CD4-positive, alpha-beta T cell treated with Interleukin-12 subunit alpha and Interleukin-12 subunit beta, for 1 hour (primary cell): ENCODE results near the gene STPG4.
"Not testable (repeated sequence)": the region's sequence is repeated elsewhere in the genome, so short reads cannot be mapped to it uniquely, and the experiment has no call there.

Experiments
- DNase-seq: peaks from one replicate; pipeline ENCODE4 v3.0.0-alpha.2; 2020

STPG4 gene, protein sequence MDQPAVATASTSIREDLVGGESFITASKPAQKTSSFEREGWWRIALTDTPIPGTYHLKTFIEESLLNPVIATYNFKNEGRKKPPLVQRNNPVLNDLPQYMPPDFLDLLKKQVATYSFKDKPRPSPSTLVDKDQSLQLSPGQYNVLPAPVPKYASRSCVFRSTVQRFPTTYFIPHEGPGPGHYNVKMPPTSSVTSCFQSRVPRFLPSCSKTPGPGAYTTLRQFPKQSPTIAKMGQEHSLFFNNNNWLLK

GRCh38 chr2:47155091-47155876, at the start of gene STPG4:
Gene STPG4 (minus strand): TSS chr2:47155308. CDS start chr2:47155251, 57 bp downstream.
- no peak for DNase-seq

GRCh38 chr2:47204691-47205090, 49.6 kb upstream of the STPG4 start:
- DNase-seq: no peak

- no peak for DNase-seq
Observed at GRCh38 chr2:47203995-47204394, 48.9 kb upstream of the STPG4 start.

- DNase-seq: no peak
Observed at GRCh38 chr2:47201224-47201623, 46.1 kb upstream of the STPG4 start.

DNA sequence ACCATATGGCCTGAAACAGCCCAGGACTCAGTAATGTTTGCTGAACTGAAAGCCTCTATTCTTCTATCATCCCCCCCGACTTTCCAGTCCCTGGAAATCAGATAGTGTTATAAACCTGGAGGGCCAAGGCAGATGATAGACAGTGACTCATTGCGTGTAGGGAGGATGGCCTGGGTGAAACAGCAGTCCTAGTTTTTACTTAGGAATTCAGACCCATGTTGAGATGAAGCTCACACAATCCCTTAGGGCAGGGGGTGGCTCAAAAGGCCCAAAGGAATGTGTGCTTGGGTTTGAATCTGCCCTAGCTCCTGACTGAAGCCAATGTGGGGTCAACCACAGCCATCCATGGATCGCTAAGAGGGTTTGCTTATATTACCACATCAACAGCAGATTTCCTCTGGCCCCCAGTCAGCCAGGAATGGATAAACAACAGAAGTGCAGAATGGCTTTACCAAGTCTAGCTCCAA, 43.9 kb upstream of the STPG4 start:
- DNase-seq: no peak

DNA sequence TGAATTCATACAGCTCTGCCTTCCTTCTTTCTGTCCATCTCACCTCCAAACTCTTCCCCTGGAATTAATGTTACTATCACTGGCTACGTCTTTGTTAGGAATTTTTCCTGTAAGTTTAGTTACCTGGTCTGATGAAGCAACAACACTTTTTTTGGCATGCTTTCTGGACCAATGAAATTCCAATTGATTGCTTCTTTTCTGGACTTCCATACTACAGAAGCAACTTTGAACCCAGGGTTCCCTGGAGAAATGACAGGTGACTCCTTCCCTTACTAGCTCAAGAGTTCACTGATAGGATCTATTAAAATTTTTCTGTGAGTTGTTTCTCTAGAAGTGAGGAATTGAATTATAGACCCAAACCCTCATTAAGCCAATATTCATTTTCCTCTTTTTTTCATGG, 41.4 kb upstream of the STPG4 start:
- no peak for DNase-seq

DNA sequence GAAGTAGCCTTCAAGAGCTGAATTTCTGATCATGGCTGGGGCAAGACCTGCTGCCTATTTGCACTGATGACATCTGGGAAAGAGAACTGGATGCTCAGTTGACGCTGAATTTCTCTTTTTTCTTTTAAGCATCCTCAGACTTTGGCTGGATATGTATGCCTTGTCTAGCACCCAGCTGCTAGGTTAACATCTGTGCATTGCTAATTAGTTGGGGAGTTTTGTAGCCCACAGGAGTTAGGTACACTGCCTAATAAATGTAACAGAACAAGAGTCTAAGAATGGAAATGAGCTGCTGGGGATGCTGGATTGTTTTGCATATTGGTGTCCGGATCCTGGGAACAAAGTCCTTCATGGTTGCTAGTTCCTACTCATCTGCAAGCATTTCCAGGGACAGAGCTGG, 40.9 kb upstream of the STPG4 start:
- no peak for DNase-seq

- no peak for DNase-seq
Observed at GRCh38 chr2:47195148-47195547, 40.0 kb upstream of the STPG4 start.

GRCh38 chr2:47194410-47194809, 39.3 kb upstream of the STPG4 start:
- DNase-seq: no peak

DNA sequence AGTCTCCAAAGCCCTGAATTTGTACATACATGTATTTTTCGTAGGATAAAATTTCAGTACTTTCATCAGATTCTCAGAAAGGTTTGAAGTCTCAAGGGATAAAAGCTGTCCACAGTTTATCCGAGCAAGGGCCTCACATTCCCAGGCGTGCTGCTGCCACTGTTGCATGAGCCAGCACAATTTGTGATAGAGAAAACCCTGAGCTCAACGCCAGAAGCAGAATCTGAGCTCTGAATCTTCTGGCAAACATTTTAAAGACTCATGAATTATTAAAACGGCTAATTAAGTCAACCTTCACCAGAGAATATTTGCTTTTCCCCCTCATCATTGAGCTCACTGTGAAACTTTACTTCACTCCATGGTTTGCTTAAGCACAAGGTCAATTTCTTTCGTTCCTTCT, 38.5 kb upstream of the STPG4 start:
- no peak for DNase-seq

- DNase-seq: no peak
Observed at GRCh38 chr2:47190188-47190881, 35.2 kb upstream of the STPG4 start.

DNA sequence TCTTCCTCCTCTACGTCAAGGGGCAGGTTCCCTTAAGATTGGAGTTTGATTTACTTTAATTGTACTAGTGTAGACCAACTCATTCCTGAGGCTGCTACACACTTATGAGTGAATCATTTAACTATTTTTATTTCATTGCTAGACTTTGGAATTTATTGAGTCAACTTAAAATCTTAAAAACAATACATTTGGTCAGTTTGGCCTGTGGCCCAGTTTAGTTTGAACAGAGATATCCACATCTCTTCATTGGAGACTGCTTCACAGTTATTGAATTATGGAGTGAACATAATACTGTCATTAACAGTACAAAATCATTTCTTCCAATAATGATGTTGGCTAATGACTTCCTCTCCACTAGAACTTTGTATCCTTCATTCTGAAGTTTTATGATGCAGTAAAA, 34.5 kb upstream of the STPG4 start:
- DNase-seq: no peak

DNA sequence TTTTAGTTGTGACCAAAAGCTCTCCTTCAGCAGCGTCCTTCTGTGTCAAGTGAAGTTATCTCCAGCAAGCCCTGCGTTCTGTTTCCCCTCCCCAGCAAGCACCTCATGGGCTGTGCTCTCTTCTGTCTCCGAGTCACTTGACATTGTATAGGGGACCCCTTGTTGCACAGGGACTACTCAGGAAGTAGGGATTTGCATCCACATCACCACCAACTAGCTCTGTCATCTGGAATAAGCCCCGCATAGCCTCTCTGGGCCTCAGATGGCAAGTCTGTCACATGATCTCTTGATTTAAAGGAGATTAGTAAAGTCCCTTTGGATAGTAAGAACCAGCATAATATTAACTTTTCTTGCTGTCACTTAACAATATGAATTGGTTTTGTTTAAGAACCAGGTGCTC, 32.0 kb upstream of the STPG4 start:
- no peak for DNase-seq

GRCh38 chr2:47186351-47186750, 31.2 kb upstream of the STPG4 start:
- no peak for DNase-seq

DNA sequence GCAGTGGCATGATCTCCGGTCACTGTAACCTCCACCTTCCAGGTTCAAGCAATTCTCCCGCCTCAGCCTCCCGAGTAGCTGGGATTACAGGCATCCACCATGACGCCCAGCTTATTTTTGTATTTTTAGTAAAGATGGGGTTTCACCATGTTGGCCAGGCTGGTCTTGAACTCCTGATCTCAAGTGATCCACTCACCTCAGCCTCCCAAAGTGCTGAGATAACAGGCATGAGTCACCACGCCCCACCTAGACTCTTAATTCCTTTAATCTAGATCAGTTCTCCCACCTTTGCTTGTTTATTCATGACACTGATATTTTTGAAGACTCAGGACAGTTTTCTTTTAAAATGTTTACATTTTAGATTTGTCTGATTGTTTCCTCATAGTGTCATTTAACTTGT, 30.0 kb upstream of the STPG4 start:
- not testable (repeated sequence) for DNase-seq

- no peak for DNase-seq
Observed at GRCh38 chr2:47181176-47181575, 26.1 kb upstream of the STPG4 start.

- DNase-seq: no peak
Observed at GRCh38 chr2:47180531-47180930, 25.4 kb upstream of the STPG4 start.

DNA sequence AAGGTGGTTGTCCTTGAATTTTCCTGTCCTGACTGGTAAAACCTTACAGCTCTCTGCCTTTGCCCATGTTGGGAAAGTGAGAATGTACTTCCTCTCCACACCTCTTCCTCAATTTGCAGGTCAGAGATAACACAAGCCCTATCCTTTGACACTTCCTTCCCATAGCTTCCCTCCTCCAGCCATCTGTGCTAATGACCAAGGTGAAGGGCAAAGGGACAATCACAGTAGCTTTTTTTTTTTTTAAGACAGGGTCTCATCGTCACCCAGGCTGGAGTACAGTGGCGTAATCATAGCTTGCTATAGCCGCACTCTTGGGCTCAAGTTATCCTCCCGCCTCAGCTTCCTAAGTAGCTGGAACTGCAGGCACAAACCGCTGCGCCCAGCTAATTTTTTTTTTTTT, 24.3 kb upstream of the STPG4 start:
- no peak for DNase-seq

- no peak for DNase-seq
Observed at GRCh38 chr2:47178341-47178740, 23.2 kb upstream of the STPG4 start.

- DNase-seq: no peak
Observed at GRCh38 chr2:47177043-47177565, 22.0 kb upstream of the STPG4 start.

- DNase-seq: peak; percentile 58
Observed at GRCh38 chr2:47174733-47175361, 19.7 kb upstream of the STPG4 start.

GRCh38 chr2:47173986-47174732, 19.1 kb upstream of the STPG4 start:
- no peak for DNase-seq
